Transverse colon (tissue), 4 donors: ENCODE measurements around the gene NTN3. TPM values are rescaled to one million over a fixed set of nuclear protein-coding genes. Genes with fewer than 3 reads are reported as not detected.
A peak's percentile ranks its signal among the peaks of the same experiment; 100 is the strongest.

Experiments used
- DNase-seq: peaks from one replicate; pipeline ENCODE4 v3.0.0-alpha.2; 2019
- H3K27ac ChIP-seq, 4 donors: fragments of 200-600 bp; sonication (generic); 2 replicates each; pipeline ENCODE4 v1.5.1; 2016 to 2018; ENCODE audit warnings: inconsistent platforms in 4 of 4
- H3K27me3 ChIP-seq: fragments of 200-600 bp; sonication (generic); 2 replicates; pipeline ENCODE4 v1.5.1; 2017; ENCODE audit warnings: inconsistent platforms
- H3K36me3 ChIP-seq, 4 donors: fragments of 200-600 bp; sonication (generic); 2 replicates each; pipeline ENCODE4 v1.5.1; 2017 to 2019; ENCODE audit warnings: inconsistent platforms in 4 of 4
- H3K4me1 ChIP-seq, 4 donors: fragments of 200-600 bp; sonication (generic); 2 replicates each; pipeline ENCODE4 v1.5.1; 2017 to 2020; ENCODE audit warnings: inconsistent platforms in 4 of 4
- H3K4me3 ChIP-seq, 4 donors: fragments of 200-600 bp; sonication (generic); 1 replicate in 1 of 4; 2 replicates in 3 of 4; pipeline versions ENCODE4 v1.5.1 to v1.6.1; 2017 to 2019; ENCODE audit warnings: inconsistent platforms in 4 of 4
- H3K9me3 ChIP-seq, 2 donors: fragments of 200-600 bp; sonication (generic); 2 replicates each; pipeline ENCODE4 v1.5.1; 2017 to 2019; ENCODE audit warnings: inconsistent platforms in 2 of 2
- EP300 ChIP-seq: sonication (generic); formaldehyde crosslinking; IDR thresholded peaks from one replicate; pipeline ENCODE4 v1.6.1; 2017; ENCODE audit warnings: antibody characterized with exemption, low read depth
- POLR2A ChIP-seq: fragments of 450-650 bp; IDR thresholded peaks from one replicate; pipeline ENCODE4 v1.6.1; 2016; ENCODE audit warnings: antibody characterized with exemption, mild to moderate bottlenecking, moderate library complexity
- POLR2AphosphoS5 ChIP-seq, 3 donors: sonication (generic); formaldehyde crosslinking; IDR thresholded peaks; one replicate each; pipeline ENCODE4 v1.6.1; 2016; ENCODE audit warnings: antibody characterized with exemption in 3 of 3
- WGBS, 2 donors: methylation state at CpG; one replicate each; pipeline ENCODE4 v1.1.5; 2018; ENCODE audit warnings: low coverage in 1 of 2; 5-methylcytosine and 5-hydroxymethylcytosine counted together
- in situ Hi-C, 4 donors: fragments of 200-750 bp; cut with MboI; loops; one replicate each; pipeline versions ENCODE4 v1.15.0 to v1.15.1; 2017; ENCODE audit warnings: low sequenced_read_pairs in 3 of 4, low pct_ligation_motif_present in 1 of 4, low pct_unique_long_range_greater_than_20kb in 1 of 4
- intact Hi-C: fragments of 100-400 bp; cut with DNase I; formaldehyde crosslinking; loops from one replicate; pipeline ENCODE4 v1.15.1; 2023; ENCODE audit warnings: low total_unique reads
- total RNA-seq, 4 donors: library from RNA; depleted of rRNA; stranded (reverse); fragments of >200 nt; gene quantifications; one replicate each; pipeline ENCODE4 v1.1.0, GENCODE V29; 2016
- TF ChIP-seq, protein P1 (sequence below), 5 experiments: fragments of 200-600 bp in 3 of 5; fragments of 450-650 bp in 2 of 5; sonication (generic) in 3 of 5; IDR thresholded peaks; 1 replicate in 2 of 5; 2 replicates in 3 of 5; pipeline ENCODE4 v1.5.1; 2016 to 2017; ENCODE audit warnings: antibody characterized with exemption in 5 of 5, inconsistent platforms in 3 of 5, mild to moderate bottlenecking in 2 of 5, moderate library complexity in 1 of 5

The NTN3 gene
- total RNA-seq, 4 donors from 2014 or later = not detected

DNA sequence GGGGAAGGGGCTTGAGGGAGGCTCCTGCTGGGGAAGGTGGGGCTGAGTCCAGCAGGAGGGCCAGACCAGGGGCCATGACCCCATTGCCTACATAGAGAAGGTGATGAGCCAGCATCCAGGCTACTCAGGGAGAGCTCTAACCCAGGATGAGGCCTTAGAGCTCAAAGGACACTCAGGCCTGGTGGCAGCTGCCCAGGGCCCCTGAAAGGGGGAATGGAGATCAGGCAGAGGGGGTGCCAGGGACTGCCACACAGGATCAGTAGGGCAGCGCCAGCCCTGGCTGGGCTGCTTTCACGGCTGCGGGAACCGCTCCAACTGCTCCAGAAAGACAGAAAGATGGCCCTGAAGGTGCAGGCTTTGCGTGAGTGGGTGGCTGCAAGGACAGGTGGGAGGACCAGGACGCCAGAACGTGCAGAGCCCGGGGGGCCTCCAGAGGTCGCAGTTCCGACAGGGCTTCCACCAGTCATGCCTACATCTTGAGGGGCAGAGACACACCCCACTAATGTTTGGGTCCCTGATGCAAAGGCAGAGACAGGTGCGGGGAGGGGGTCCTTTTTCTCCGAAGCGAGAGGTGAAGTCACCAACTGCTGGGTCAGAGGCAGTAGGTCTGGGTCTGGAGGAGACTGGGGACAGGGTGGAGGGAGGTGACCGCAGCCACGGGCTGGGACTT, 41.8 kb downstream of the NTN3 start:
- Histone ChIP-seq H3K27me3 (no peaks in the 10 kb centered on the region), H3K36me3 (no peaks in the 10 kb centered on the region), H3K9me3 (no peaks in the 10 kb centered on the region), H3K27ac (peak overlapping the region; percentile 96 to 99 (median 98)), H3K4me1 (peaks cover 30 to 45% (median 36%) of the 10 kb centered on the region in 4 donors), H3K4me3 (peak overlapping the region; percentile 85 to 99 (median 88))
- DNase-seq = no peak
- intact Hi-C loops = no loop called here
- 53% methylated on average over 15 of the region's 15 CpGs; no CpG with 5 or more reads in 1 of the 2 donors for WGBS, 2 donors
- in situ Hi-C loops = no loop called here
- TF ChIP-seq, protein P1, sequence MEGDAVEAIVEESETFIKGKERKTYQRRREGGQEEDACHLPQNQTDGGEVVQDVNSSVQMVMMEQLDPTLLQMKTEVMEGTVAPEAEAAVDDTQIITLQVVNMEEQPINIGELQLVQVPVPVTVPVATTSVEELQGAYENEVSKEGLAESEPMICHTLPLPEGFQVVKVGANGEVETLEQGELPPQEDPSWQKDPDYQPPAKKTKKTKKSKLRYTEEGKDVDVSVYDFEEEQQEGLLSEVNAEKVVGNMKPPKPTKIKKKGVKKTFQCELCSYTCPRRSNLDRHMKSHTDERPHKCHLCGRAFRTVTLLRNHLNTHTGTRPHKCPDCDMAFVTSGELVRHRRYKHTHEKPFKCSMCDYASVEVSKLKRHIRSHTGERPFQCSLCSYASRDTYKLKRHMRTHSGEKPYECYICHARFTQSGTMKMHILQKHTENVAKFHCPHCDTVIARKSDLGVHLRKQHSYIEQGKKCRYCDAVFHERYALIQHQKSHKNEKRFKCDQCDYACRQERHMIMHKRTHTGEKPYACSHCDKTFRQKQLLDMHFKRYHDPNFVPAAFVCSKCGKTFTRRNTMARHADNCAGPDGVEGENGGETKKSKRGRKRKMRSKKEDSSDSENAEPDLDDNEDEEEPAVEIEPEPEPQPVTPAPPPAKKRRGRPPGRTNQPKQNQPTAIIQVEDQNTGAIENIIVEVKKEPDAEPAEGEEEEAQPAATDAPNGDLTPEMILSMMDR (IDR thresholded peaks at IDR 0.05) = peak in 1 of 5 experiments; percentile 10
- TF ChIP-seq POLR2AphosphoS5 (IDR thresholded peaks at IDR 0.05) = no peak

DNA sequence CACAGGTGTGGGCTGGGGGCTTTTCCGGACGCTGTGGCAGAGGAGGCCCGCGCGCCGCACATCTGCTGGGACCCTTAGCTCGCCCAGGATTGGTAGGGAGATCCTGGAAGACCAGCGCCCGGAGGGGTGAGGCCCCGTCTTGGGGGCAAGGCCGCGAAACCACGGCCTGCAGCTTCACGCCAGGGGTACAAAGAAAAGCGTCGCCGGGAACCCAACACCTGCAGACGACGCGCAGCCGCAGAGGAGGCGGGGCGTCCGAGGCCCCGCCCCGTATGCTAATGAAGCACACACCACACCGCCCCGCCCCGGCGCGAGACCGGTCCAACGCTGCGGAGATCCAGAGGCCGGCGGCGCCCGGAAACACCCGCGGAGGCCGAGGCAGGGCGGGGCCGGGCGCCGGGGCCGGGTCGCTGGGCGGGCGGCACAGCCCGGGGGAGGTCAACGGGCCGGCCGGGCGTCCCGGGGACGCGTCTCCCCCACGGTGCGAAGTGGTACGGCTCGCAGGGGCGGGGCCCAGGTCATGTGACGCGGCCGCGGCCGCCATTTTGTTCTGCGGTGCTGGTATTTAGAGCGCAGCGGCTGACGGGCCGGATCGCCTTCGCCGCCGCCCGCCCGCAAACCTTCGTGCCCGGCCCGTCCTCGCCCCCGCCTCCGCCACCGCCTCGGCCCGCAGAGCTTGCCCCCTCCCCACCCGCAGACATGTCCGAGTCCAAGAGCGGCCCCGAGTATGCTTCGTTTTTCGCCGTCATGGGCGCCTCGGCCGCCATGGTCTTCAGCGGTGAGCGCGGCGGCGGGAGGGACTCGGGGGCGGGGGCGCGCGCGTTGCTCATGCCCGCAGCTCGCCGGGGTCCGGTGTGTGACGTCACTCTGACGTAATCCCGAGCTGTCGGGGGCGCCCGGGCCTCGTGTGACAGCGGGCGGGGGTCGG, 42.6 kb downstream of the NTN3 start, which contains the start of gene ATP6V0C:
Gene ATP6V0C (plus strand): TSS at position 548 of the 928 bp plus-strand sequence. CDS start 152 bp downstream, at position 700.
- peaks cover 32 to 53% (median 43%) of the 10 kb centered on the region in 4 donors for H3K4me1 ChIP-seq
- intact Hi-C loops = no loop called here
- in situ Hi-C loops = no loop called here
- no peaks in the 10 kb centered on the region for H3K27me3 ChIP-seq
- DNase-seq = peak; percentile 96
- H3K9me3 ChIP-seq = no peaks in the 10 kb centered on the region
- H3K4me3 ChIP-seq = peak within 1 kb of the TSS; percentile 85 to 99 (median 88)
- WGBS, 2 donors = 7% methylated on average over 43 of the region's 122 CpGs; no CpG with 5 or more reads in 1 of the 2 donors
- no peaks in the 10 kb centered on the region for H3K36me3 ChIP-seq
- H3K27ac ChIP-seq = peak within 1 kb of the TSS; percentile 96 to 99 (median 98)
- TF ChIP-seq POLR2AphosphoS5 (IDR thresholded peaks at IDR 0.05) (peak; percentile 90 to 96 (median 96)), POLR2A (peak; percentile 93), EP300 (no peak)

DNA sequence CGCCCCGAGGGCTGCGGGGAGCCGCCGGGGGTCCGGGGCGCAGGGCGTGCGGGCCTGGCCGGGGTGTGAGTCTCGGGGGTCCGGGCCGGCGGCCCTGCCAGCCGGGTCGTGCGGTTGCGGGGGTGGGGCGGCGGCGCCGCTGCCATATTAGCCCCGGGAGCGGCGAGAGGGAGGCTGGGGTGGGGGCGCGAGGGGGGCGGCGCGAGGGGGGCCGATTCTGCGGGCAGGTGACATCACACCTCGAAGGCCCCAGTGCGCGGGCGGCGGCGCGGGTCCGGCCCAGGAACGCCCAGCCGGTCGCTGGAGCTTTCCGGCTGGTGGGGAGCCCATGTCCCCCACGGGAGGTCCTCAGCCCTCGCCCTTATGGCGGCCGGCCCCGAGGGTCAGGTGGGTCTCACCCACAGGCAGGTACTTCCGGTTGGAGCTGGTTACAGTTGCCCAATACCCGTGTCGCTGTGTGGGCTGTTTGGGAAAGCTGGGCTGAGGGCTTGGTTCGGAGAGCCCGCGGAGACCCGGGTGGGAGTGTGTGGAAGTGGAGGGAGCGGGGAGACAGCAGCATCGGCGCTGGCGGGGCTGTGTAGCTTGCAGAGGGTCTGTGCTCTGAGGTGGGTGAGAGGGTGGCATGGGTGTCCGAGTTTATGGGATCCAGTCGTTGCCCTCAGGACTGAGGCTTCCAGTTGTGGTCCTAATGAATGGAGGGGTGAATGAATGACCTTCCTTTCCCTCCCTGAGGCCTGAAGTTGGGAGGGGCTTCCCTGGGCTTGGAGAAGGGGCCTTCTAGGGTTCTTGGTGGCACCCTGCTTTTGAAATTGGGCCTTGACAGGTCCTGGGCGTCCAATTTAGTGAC, 43.5 kb downstream of the NTN3 start:
- 1% methylated on average over 14 of the region's 63 CpGs; no CpG with 5 or more reads in 1 of the 2 donors for WGBS, 2 donors
- peaks cover 41 to 62% (median 52%) of the 10 kb centered on the region in 4 donors for H3K4me1 ChIP-seq
- TF ChIP-seq EP300 = no peak
- TF ChIP-seq POLR2A = no peak
- TF ChIP-seq, protein P1 (IDR thresholded peaks at IDR 0.05) = no peak
- peak in 1 of 3 donors; percentile 17 for TF ChIP-seq POLR2AphosphoS5 (IDR thresholded peaks at IDR 0.05)
- in situ Hi-C loops = no loop called here
- no peak for DNase-seq
- H3K27ac ChIP-seq = peak overlapping the region; percentile 96 to 99 (median 98)
- intact Hi-C loops = no loop called here
- H3K9me3 ChIP-seq = no peaks in the 10 kb centered on the region
- H3K27me3 ChIP-seq = no peaks in the 10 kb centered on the region
- H3K4me3 ChIP-seq = peak overlapping the region; percentile 85 to 99 (median 88)
- no peaks in the 10 kb centered on the region for H3K36me3 ChIP-seq

GRCh38 chr16:2515180-2515851, 44.2 kb downstream of the NTN3 start:
- Histone ChIP-seq H3K36me3 (no peaks in the 10 kb centered on the region), H3K27ac (peak overlapping the region; percentile 96 to 99 (median 98)), H3K9me3 (no peaks in the 10 kb centered on the region), H3K4me3 (peak overlapping the region; percentile 85 to 99 (median 88)), H3K4me1 (peaks cover 44 to 66% (median 57%) of the 10 kb centered on the region in 4 donors), H3K27me3 (no peaks in the 10 kb centered on the region)
- in situ Hi-C loops = no loop called here
- DNase-seq = no peak
- TF ChIP-seq POLR2A (peak; percentile 3), EP300 (no peak), POLR2AphosphoS5 (IDR thresholded peaks at IDR 0.05) (peak in 1 of 3 donors; percentile 25)
- TF ChIP-seq, protein P1 (IDR thresholded peaks at IDR 0.05) = no peak
- intact Hi-C loops = no loop called here
- WGBS, 2 donors = 16 to 50% methylated on average over 3 to 14 of the region's 14 CpGs
